GM12865 (cell line): ENCODE data around the gene RGS14.
"Not testable (repeated sequence)": the region's sequence is repeated elsewhere in the genome, so short reads cannot be mapped to it uniquely, and the experiment has no call there.

Experiments
- DNase-seq: peaks from one replicate; pipeline ENCODE4 v3.0.0; 2010; ENCODE audit warnings: low read depth
- H3K4me3 ChIP-seq: 2 replicates; pipeline ENCODE4 v1.5.1; 2011; ENCODE audit warnings: mild to moderate bottlenecking, low read depth, low read length, control low read depth
- TF ChIP-seq, protein P1 (sequence below): IDR thresholded peaks from 2 replicates; pipeline ENCODE4 v1.5.1; 2011; ENCODE audit warnings: low read length, control low read depth, low read depth, inconsistent platforms; ENCODE audit not compliant: insufficient read depth; ENCODE audit errors: missing control alignments

The RGS14 gene

DNA sequence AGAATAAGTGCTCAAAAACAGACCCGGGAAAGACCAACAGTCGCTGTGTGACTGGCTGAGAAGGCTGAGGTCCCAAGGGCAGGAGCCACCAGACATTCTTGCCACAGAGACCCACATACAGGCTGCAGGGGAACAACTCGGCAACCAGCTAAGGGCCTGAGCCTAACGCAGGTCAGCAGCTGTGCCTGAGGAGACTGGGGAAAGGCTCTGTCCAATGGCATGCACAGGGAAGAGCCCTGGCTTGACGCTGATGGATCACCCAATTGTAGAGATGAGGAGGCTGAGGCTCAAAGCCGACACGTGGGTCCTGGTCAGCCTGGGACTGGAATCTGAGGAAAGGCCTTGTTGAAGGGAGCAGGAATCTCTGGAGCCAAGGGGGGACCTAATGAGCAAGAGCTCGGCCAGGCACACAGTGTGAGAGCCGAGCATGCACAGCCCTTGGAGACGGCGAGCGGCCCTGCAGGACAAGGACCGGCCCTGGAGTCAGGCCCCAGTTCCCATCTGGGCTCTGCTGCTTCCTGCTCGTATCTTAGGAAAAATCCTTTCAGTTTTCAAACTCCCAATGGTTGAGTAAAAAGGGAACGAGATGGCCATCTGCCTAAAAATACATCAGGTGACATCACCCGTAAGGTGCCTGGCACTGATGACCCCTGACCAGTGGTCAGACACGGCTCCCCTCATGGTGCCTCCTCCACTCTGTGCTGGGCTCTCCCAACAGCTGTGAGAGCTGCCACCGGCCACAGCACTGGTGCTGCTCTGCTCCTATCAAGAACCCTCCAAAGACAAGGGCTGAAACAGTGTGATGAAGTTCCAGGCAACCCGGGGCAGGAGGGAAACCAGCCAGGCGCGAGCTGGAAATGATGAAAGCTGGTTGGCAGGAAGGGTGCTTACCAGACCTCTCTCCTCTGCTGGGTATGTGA lies 22.7 kb upstream of the RGS14 start:
- no peak for DNase-seq
- TF ChIP-seq, protein P1, sequence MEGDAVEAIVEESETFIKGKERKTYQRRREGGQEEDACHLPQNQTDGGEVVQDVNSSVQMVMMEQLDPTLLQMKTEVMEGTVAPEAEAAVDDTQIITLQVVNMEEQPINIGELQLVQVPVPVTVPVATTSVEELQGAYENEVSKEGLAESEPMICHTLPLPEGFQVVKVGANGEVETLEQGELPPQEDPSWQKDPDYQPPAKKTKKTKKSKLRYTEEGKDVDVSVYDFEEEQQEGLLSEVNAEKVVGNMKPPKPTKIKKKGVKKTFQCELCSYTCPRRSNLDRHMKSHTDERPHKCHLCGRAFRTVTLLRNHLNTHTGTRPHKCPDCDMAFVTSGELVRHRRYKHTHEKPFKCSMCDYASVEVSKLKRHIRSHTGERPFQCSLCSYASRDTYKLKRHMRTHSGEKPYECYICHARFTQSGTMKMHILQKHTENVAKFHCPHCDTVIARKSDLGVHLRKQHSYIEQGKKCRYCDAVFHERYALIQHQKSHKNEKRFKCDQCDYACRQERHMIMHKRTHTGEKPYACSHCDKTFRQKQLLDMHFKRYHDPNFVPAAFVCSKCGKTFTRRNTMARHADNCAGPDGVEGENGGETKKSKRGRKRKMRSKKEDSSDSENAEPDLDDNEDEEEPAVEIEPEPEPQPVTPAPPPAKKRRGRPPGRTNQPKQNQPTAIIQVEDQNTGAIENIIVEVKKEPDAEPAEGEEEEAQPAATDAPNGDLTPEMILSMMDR: no peak
- H3K4me3 ChIP-seq: no peak overlapping the region

DNA sequence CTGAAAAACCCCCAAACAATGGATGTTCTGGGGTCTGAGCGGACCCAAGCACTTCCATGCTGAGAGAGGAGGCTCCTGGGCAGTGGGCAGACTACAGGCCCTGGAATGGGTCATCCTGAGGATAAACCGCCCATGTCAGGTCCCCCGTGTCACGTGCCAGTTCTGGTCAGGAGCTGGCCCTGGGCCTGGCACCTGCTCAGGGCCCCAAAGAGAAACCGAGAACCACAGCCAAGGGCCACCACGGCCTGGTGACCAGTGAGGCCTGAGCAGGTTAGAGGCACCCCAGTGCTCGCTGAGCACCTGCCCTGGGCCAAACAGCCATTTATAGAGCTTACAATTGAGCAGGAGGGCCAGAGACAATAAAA lies 22.0 kb upstream of the RGS14 start:
- H3K4me3 ChIP-seq: no peak overlapping the region
- TF ChIP-seq, protein P1: no peak
- no peak for DNase-seq

DNA sequence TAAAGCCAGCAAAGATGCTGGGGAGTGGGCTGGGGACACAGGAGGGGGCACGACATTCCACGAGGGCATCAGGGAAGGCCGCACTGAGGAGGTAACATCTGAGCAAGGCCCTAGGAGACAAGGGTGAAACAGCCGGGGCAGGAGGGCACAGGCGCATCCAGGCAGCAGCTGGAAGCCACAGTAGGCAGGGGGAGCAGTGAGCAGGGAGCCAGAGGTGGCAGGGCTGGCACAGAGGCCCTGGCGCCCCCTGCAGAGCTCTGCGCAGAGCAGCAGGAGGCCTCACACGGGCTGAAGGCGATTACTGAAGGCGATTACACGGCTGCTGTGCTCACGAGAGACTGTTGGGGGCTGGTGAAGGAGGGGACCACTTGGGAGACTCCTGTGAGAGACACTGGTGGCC lies 21.6 kb upstream of the RGS14 start:
- DNase-seq: no peak
- no peak overlapping the region for H3K4me3 ChIP-seq
- TF ChIP-seq, protein P1: peak; percentile 28

DNA sequence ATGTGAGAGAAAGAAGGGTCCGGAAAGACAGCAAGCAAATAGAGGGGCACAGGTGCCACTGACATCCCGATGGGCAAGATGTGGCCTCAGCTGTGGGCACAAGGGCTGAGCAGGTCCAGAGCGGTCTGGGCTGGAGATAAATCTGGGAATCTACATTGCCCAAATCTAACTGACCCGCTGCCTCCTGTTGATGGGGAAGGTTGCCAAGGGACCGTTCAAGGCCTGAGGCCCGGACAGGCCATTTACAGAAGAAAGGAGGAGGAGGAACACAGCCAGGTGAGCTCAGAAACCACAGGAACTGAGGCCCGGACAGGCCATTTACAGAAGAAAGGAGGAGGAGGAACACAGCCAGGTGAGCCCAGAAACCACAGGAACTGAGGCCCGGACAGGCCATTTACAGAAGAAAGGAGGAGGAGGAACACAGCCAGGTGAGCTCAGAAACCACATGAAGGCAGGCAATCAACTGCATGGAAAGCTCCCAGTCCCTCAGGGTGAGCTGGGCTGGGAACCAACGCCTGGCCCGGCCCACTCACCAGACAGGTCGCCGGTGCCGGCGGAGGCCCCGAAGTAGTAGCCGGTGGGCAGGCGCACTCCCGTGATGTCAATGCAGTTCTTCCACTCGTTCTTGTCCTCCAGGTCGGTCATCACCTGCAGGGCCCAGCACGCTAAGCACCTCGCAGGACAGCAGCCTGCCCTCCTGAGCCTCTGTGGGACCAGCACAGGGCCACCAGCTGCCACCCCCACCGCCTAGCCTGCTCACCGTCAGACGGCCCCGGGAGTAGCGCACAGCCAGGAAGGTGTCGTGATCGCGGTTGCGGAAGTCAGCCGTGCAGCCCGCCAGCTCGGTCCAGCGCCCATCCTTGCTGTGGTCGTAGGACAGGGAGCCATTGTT lies 20.9 kb upstream of the RGS14 start:
- H3K4me3 ChIP-seq: no peak overlapping the region
- TF ChIP-seq, protein P1: no peak
- DNase-seq: no peak

DNA sequence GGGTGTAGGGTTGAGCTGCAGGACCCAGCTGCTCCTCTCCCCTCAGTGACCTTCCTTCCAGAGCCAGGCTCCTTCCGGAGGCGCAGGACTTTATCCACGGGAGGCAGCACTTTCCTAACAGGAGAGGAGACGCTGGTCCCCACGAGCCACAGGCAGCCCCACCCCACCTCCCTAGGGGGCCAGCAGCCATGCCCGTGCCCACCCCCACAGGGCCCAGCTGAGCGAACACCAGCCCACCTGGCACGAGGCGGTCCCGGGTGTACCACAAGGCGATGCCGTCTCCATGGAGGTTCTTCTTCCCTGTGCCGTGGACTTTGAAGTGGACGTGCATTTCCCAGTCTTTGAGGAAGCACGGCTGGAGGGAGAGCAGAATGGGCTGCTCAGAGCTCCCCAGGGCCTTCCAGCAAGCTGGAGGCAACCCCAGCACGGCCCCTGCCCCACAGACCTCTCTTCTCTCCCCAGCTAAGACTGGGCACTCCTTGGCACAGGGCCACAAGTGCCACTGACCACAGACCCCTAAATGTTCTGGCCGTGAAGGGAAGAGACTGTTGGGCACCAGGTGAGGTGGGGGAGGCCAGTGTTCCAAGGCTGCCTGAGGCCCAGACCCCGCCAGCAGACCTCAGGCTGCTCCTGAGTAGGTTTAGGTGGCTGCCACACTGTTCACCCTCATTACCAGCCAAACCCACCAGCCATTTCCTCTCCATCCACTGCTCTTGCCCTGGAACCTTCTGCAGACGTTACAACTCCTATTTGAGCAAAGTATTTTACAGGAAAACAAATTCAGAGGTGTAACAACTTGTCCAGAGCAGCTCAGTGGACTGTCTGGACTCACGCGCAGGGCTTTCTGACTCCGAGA lies 19.2 kb upstream of the RGS14 start:
- DNase-seq: no peak
- TF ChIP-seq, protein P1: no peak
- no peak overlapping the region for H3K4me3 ChIP-seq

DNA sequence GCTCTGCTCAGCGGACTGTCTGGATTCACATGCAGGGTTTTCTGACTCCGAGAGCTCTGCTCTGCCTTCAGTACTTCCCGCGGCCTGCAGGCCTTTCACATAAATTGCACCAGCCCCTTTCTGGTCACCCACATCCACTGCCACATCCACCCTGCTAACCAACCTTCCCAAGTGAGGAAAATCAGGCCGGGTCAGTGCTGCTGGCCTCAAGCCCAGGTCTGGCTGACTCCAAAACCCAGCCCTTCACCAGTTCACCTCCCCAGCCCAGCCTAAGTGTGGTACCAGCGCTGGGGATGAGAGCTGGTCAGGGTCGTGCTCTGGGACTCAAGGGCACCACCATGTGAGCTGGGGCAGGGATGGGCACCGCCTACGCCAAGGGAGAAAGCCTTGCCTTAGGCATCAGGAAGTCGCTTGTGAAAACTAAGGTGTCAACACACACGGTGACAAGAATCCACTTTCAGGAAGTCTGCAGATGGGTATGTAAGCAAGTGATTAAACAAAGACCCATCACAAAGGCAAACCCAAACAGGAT lies 18.6 kb upstream of the RGS14 start:
- H3K4me3 ChIP-seq: no peak overlapping the region
- no peak for DNase-seq
- TF ChIP-seq, protein P1: no peak

DNA sequence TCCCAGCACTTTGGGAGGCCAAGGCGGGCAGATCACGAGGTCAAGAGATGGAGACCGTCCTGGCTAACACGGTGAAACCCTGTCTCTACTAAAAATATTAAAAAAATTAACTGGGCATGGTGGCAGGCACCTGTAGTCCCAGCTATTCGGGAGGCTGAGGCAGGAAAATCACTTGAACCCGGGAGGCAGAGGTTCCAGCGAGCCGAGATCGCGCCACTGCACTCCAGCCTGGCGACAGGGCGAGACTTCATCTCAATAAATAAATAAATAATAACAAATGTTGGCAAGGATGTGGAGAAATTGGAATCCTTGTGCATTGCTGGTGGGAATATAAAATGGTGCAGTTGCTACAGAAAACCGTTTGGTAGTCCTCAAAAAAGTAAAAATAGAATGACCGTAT lies 14.7 kb upstream of the RGS14 start:
- not testable (repeated sequence) for H3K4me3 ChIP-seq, DNase-seq
